ENCODE results near the gene DMXL1.

The DMXL1 gene

GRCh38 chr5:119274030-119274766 is 203.3 kb downstream of the DMXL1 start:
- H3K9me3 ChIP-seq (ENCODE audit: insufficient read depth, low read length) = no peaks in the 10 kb centered on the region
- H3K27ac ChIP-seq (ENCODE audit: low read length) = peak overlapping the region; percentile 97
- H4K20me1 ChIP-seq (ENCODE audit: insufficient read depth, low read length) = no peaks in the 10 kb centered on the region
- H3K9ac ChIP-seq (ENCODE audit: low read length) = peak overlapping the region; percentile 63; the same call in 1 of the 2 replicates
- peaks cover 71% of the 10 kb centered on the region for H3K79me2 ChIP-seq (ENCODE audit: low read length)
- TF ChIP-seq EZH2phosphoT487 (IDR thresholded peaks at IDR 0.05; ENCODE audit: low read depth) (no peak), CTCF (IDR thresholded peaks at IDR 0.05; ENCODE audit: low read depth, low read length) (no peak)
- peak overlapping the region; percentile 14; the same call in 1 of the 2 replicates for H3K4me3 ChIP-seq (ENCODE audit: low read length)
- H3K4me1 ChIP-seq (ENCODE audit: low read length) = peaks cover 67% of the 10 kb centered on the region
- H3K4me2 ChIP-seq (ENCODE audit: low read length) = peak overlapping the region; percentile 93
- no peaks in the 10 kb centered on the region for H3K27me3 ChIP-seq (ENCODE audit: low read depth, low read length)
- peaks cover 6% of the 10 kb centered on the region for H3K36me3 ChIP-seq (replicated peaks; ENCODE audit: low read depth, low read length)
- H2AFZ ChIP-seq (ENCODE audit: low read depth, low read length) = no peak overlapping the region

GRCh38 chr5:119274767-119275130 is 203.9 kb downstream of the DMXL1 start:
- TF ChIP-seq CTCF (IDR thresholded peaks at IDR 0.05; ENCODE audit: low read depth, low read length) = no peak
- Histone ChIP-seq H3K36me3 (replicated peaks; ENCODE audit: low read depth, low read length) (peaks cover 6% of the 10 kb centered on the region), H3K27ac (ENCODE audit: low read length) (peak overlapping the region; percentile 97), H3K4me2 (ENCODE audit: low read length) (peak overlapping the region; percentile 93), H3K9me3 (ENCODE audit: insufficient read depth, low read length) (no peaks in the 10 kb centered on the region), H3K9ac (ENCODE audit: low read length) (peak overlapping the region; percentile 63), H4K20me1 (ENCODE audit: insufficient read depth, low read length) (no peaks in the 10 kb centered on the region), H3K79me2 (ENCODE audit: low read length) (peaks cover 66% of the 10 kb centered on the region), H2AFZ (ENCODE audit: low read depth, low read length) (no peak overlapping the region), H3K4me1 (ENCODE audit: low read length) (peaks cover 64% of the 10 kb centered on the region), H3K4me3 (ENCODE audit: low read length) (peak overlapping the region; percentile 56; the same call in 1 of the 2 replicates), H3K27me3 (ENCODE audit: low read depth, low read length) (no peaks in the 10 kb centered on the region)

- H3K4me3 ChIP-seq (ENCODE audit: low read length) = peak overlapping the region; percentile 56
- H3K4me2 ChIP-seq (ENCODE audit: low read length) = peak overlapping the region; percentile 93
- peak overlapping the region; percentile 63 for H3K9ac ChIP-seq (ENCODE audit: low read length)
- H4K20me1 ChIP-seq (ENCODE audit: insufficient read depth, low read length) = no peaks in the 10 kb centered on the region
- no peaks in the 10 kb centered on the region for H3K27me3 ChIP-seq (ENCODE audit: low read depth, low read length)
- TF ChIP-seq CTCF (IDR thresholded peaks at IDR 0.05; ENCODE audit: low read depth, low read length) = no peak
- TF ChIP-seq EZH2phosphoT487 (IDR thresholded peaks at IDR 0.05; ENCODE audit: low read depth) = no peak
- H3K4me1 ChIP-seq (ENCODE audit: low read length) = peaks cover 60% of the 10 kb centered on the region
- H3K79me2 ChIP-seq (ENCODE audit: low read length) = peaks cover 63% of the 10 kb centered on the region
- H3K36me3 ChIP-seq (replicated peaks; ENCODE audit: low read depth, low read length) = peaks cover 5% of the 10 kb centered on the region
- H2AFZ ChIP-seq (ENCODE audit: low read depth, low read length) = no peak overlapping the region
- peak overlapping the region; percentile 97 for H3K27ac ChIP-seq (ENCODE audit: low read length)
- H3K9me3 ChIP-seq (ENCODE audit: insufficient read depth, low read length) = no peaks in the 10 kb centered on the region
These were observed 204.3 kb downstream of the DMXL1 start for GRCh38 chr5:119275146-119275545.

- Histone ChIP-seq H3K4me3 (ENCODE audit: low read length) (peak overlapping the region; percentile 56), H3K4me1 (ENCODE audit: low read length) (peaks cover 55% of the 10 kb centered on the region), H2AFZ (ENCODE audit: low read depth, low read length) (no peak overlapping the region), H3K9me3 (ENCODE audit: insufficient read depth, low read length) (no peaks in the 10 kb centered on the region), H3K79me2 (ENCODE audit: low read length) (peaks cover 63% of the 10 kb centered on the region), H3K27me3 (ENCODE audit: low read depth, low read length) (no peaks in the 10 kb centered on the region), H3K36me3 (replicated peaks; ENCODE audit: low read depth, low read length) (peaks cover 4% of the 10 kb centered on the region), H3K9ac (ENCODE audit: low read length) (peak overlapping the region; percentile 63), H4K20me1 (ENCODE audit: insufficient read depth, low read length) (no peaks in the 10 kb centered on the region), H3K27ac (ENCODE audit: low read length) (peak overlapping the region; percentile 97), H3K4me2 (ENCODE audit: low read length) (peak overlapping the region; percentile 93)
- TF ChIP-seq EZH2phosphoT487 (IDR thresholded peaks at IDR 0.05; ENCODE audit: low read depth) (no peak), CTCF (IDR thresholded peaks at IDR 0.05; ENCODE audit: low read depth, low read length) (no peak)
These were observed 204.8 kb downstream of the DMXL1 start for GRCh38 chr5:119275601-119276173.

All from OCI-LY3 (cell line).